Colonic mucosa (tissue), 4 donors: Measurements from ENCODE around the gene HES4. TPM values are rescaled to one million over a fixed set of nuclear protein-coding genes. Genes with fewer than 3 reads are reported as not detected.
A peak's percentile ranks its signal among the peaks of the same experiment; 100 is the strongest.

Source experiments
- DNase-seq: peaks from one replicate; pipeline ENCODE4 v3.0.0-alpha.2; 2020
- H3K27ac ChIP-seq: fragments of 200-600 bp; one replicate; pipeline ENCODE4 v1.8.0; 2021
- H3K27me3 ChIP-seq: fragments of 200-600 bp; one replicate; pipeline ENCODE4 v1.8.0; 2021
- H3K36me3 ChIP-seq: fragments of 200-600 bp; one replicate; pipeline ENCODE4 v1.8.0; 2021
- H3K4me1 ChIP-seq: fragments of 200-600 bp; one replicate; pipeline ENCODE4 v1.8.0; 2021; ENCODE audit warnings: mild to moderate bottlenecking
- H3K4me3 ChIP-seq: fragments of 200-600 bp; one replicate; pipeline ENCODE4 v1.8.0; 2021
- H3K9ac ChIP-seq, 2 donors: one replicate each; pipeline ENCODE4 v1.7.0; 2013; ENCODE audit warnings: control low read depth in 2 of 2, low read depth in 2 of 2, low read length in 2 of 2
- H3K9me3 ChIP-seq: fragments of 200-600 bp; one replicate; pipeline ENCODE4 v1.8.0; 2021
- CTCF ChIP-seq: fragments of 200-600 bp; IDR thresholded peaks from one replicate; pipeline ENCODE4 v1.8.0; 2022; ENCODE audit warnings: antibody characterized with exemption, mild to moderate bottlenecking
- intact Hi-C: fragments of 100-400 bp; cut with DNase I; formaldehyde crosslinking; loops from one replicate; pipeline ENCODE4 v1.14.1; 2022
- total RNA-seq, 2 donors: library from RNA; stranded (reverse); fragmentation: NEBNext Ultra II Directional in 1 of 2; extraction: Animal tissue kit (Norgen Biotek cat#: 25700) in 1 of 2; gene quantifications; one replicate each; pipeline ENCODE4 v1.2.1, GENCODE V29; 2021
- donor health status: healthy.
- donor health status: DM: no; HTN: no; CAD: no.
- donor health status: DM: no; HTN: no; CAD: no.

HES4 gene, protein sequence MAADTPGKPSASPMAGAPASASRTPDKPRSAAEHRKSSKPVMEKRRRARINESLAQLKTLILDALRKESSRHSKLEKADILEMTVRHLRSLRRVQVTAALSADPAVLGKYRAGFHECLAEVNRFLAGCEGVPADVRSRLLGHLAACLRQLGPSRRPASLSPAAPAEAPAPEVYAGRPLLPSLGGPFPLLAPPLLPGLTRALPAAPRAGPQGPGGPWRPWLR
- 10 to 100 TPM; 30.5 to 47.3 TPM for total RNA-seq

DNA sequence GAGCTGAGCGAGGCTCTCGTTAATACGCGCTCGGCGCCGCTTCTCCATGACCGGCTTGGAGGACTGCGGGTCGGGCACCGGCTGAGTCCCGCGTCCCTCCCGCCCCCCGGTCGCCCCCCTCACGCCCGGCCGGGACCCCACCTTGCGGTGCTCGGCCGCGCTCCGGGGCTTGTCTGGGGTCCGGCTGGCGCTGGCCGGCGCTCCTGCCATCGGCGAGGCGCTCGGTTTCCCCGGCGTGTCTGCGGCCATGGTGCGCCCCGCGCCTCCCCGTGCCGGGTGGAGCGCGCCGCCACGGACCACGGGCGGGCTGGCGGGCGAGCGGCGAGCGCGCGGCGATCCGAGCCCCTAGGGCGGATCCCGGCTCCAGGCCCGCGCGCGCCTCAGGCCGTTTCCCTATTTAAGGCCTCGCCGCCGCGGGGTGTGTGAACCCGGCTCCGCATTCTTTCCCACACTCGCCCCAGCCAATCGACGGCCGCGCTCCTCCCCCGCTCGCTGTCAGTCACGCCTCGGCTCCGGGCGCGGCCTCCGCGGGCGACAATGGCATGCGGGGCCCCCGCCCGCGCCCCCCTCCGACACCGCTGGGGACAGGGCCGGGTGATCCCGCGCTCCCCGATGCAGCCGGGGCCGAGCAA, at the start of gene HES4:
Gene HES4, minus strand, starts transcription at position 373 of the 632 bp plus-strand sequence. Its CDS starts 124 bp downstream, at position 249.
- Histone ChIP-seq H3K36me3 (no peaks in the 10 kb centered on the region), H3K4me1 (peaks cover 8% of the 10 kb centered on the region), H3K9ac (peak within 1 kb of the TSS; percentile 46 to 73), H3K27ac (peak within 1 kb of the TSS; percentile 91), H3K9me3 (no peaks in the 10 kb centered on the region), H3K27me3 (peaks cover 14% of the 10 kb centered on the region), H3K4me3 (peak within 1 kb of the TSS; percentile 54)
- no peak for TF ChIP-seq CTCF
- intact Hi-C loops = no loop called here
- peak; percentile 94 for DNase-seq

- no peaks in the 10 kb centered on the region for H3K36me3 ChIP-seq
These were observed 48.9 kb upstream of the HES4 start for GRCh38 chr1:1048765-1049164.

DNA sequence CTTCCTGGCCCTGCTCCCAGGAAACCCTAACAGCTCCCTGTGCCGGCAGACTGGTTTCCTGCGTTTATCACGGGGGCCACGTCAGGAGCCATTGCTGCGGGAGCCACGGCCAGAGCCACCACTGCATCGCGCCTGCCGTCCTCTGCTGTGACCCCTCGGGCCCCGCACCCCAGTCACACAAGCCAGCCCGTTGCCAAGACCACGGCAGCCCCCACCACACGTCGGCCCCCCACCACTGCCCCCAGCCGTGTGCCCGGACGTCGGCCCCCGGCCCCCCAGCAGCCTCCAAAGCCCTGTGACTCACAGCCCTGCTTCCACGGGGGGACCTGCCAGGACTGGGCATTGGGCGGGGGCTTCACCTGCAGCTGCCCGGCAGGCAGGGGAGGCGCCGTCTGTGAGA, 48.1 kb upstream of the HES4 start:
- intact Hi-C loops = no loop called here
- Histone ChIP-seq H3K27ac (no peak overlapping the region), H3K4me3 (no peak overlapping the region), H3K9me3 (no peaks in the 10 kb centered on the region), H3K4me1 (no peaks in the 10 kb centered on the region), H3K27me3 (no peaks in the 10 kb centered on the region), H3K36me3 (no peaks in the 10 kb centered on the region), H3K9ac (no peak overlapping the region)
- no peak for DNase-seq
- no peak for TF ChIP-seq CTCF

More at GRCh38 chr1:1048765-1049164, 48.9 kb upstream of the HES4 start:
- intact Hi-C loops = no loop called here
- Histone ChIP-seq H3K27ac (no peak overlapping the region), H3K9me3 (no peaks in the 10 kb centered on the region), H3K9ac (no peak overlapping the region), H3K4me3 (no peak overlapping the region), H3K27me3 (no peaks in the 10 kb centered on the region), H3K4me1 (no peaks in the 10 kb centered on the region)
- TF ChIP-seq CTCF = no peak
- no peak for DNase-seq

GRCh38 chr1:1047407-1047806, 47.5 kb upstream of the HES4 start:
- H3K9me3 ChIP-seq = no peaks in the 10 kb centered on the region
- intact Hi-C loops = no loop called here
- H3K4me1 ChIP-seq = no peaks in the 10 kb centered on the region
- no peak overlapping the region for H3K4me3 ChIP-seq
- H3K9ac ChIP-seq = no peak overlapping the region
- no peak overlapping the region for H3K27ac ChIP-seq
- DNase-seq = no peak
- no peak for TF ChIP-seq CTCF
- no peaks in the 10 kb centered on the region for H3K27me3 ChIP-seq
- H3K36me3 ChIP-seq = no peaks in the 10 kb centered on the region

GRCh38 chr1:1046767-1047166, 46.9 kb upstream of the HES4 start:
- no peak overlapping the region for H3K9ac ChIP-seq
- no peaks in the 10 kb centered on the region for H3K36me3 ChIP-seq
- no peak overlapping the region for H3K27ac ChIP-seq
- H3K4me1 ChIP-seq = no peaks in the 10 kb centered on the region
- no peaks in the 10 kb centered on the region for H3K9me3 ChIP-seq
- no peak for DNase-seq
- intact Hi-C loops = no loop called here
- H3K4me3 ChIP-seq = no peak overlapping the region
- H3K27me3 ChIP-seq = no peaks in the 10 kb centered on the region
- no peak for TF ChIP-seq CTCF
